VCaP (cell line): ENCODE results near the gene MFSD6L.

Experiments
- H3K27ac ChIP-seq: fragments of 450-650 bp; 2 replicates; pipeline ENCODE4 v1.5.1; 2017
- TF ChIP-seq, protein P1 (sequence below): fragments of 450-650 bp; conservative IDR thresholded peaks from 2 replicates; pipeline ENCODE4 v1.5.1; 2017; ENCODE audit warnings: mild to moderate bottlenecking, moderate library complexity

Gene MFSD6L

DNA sequence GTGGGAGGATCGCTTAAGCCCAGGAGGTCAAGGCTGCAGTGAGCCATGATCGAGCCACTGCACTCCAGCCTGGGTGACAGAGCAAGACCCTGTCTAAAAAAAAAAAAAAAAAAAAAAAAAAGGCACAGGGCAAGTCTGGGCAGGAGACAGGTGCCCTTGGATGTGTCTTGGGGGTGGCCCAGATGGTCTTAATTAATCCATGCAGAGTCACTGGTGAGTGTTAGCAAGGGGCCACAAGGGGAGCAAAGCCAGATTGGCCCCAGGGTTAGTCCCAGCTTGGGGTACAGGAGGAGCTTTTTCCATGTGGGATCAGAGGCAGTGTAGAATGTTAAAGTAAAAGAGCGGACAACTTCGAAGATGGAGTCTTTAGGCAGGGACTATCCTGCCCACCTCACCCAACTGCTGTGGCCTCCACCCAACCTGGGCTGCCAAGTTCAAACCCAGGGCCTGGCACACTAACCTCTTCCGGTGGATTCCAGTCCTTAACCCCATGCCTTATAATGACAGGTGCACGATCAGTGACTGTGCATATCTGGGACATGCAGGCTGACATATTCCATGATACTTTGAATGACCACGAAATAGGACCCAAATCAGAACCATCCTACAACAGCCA, 32.2 kb upstream of the MFSD6L start:
- TF ChIP-seq, protein P1, sequence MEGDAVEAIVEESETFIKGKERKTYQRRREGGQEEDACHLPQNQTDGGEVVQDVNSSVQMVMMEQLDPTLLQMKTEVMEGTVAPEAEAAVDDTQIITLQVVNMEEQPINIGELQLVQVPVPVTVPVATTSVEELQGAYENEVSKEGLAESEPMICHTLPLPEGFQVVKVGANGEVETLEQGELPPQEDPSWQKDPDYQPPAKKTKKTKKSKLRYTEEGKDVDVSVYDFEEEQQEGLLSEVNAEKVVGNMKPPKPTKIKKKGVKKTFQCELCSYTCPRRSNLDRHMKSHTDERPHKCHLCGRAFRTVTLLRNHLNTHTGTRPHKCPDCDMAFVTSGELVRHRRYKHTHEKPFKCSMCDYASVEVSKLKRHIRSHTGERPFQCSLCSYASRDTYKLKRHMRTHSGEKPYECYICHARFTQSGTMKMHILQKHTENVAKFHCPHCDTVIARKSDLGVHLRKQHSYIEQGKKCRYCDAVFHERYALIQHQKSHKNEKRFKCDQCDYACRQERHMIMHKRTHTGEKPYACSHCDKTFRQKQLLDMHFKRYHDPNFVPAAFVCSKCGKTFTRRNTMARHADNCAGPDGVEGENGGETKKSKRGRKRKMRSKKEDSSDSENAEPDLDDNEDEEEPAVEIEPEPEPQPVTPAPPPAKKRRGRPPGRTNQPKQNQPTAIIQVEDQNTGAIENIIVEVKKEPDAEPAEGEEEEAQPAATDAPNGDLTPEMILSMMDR, result no peak
- H3K27ac ChIP-seq, result no peak overlapping the region

DNA sequence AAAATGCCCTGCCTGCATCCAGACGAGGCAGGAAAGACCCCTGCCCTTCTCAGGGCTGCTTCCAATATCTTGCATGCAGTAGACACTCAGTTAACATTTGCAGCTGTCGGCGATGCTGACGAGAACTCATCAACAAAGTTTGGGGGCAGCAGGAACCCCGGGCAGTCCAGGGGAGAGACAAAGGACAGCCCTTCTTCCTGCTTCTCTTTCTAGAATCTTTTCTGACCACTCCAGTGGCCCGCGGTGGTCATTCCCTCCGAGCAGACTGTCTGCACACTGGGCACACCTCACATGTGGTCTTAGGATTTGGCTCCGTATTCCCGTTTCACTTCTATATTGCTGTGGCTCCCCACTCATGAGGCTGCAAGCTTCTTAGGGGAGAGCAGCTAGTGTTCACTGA, 31.0 kb upstream of the MFSD6L start:
- TF ChIP-seq, protein P1, result no peak
- no peak overlapping the region for H3K27ac ChIP-seq

DNA sequence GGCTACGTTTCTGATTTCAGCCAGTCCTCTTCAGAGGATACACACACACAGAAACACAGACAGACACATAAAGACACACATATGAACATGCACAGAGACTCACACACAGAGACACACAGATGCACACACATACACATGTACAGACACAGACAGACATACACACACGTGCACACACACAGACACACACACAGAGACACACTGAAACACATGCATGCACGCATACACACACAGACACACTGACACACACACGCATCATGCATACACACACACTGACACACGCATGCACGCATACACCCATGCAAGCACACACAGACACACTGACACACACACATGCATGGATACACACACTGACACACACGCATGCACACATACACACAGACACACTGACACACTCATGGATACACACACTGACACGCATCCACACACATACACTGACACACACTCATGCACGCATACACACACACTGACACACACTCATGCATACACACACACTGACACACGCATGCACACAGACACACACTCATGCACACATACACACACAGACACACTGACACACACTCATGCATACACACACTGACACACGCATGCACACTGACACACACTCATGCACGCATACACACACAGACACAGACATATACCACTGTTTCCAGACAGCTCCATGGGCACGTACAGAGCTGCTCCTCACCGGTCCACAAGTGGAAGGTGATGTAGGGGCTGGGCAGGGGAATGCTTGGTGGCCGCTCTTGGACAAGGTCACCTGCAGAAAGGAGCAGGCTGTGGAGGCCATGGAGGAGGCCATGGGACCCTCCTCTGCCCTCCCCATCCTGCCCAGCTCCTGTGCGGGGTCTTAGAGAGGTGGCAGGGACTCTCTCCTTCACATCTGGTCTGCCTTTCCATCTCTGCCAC, 30.1 kb upstream of the MFSD6L start:
- H3K27ac ChIP-seq, result no peak overlapping the region
- TF ChIP-seq, protein P1, result no peak

DNA sequence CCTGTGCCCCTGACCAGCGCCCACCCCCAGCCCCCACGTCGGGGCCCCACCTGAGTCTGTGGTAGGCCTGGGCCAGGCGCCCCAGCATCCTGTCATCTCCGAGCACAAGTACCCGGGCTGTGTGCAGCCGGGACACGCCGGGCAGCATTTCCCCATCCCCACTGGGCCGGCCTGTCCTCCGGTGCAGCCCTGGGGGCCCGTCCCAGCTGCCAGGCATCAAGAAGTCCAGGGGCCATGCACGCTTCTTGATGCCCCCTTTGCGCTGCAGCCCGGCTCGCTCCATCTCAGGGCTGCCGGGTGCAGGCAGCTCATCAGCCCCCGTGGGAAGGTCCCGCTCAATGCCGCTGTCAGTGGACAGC, 29.3 kb upstream of the MFSD6L start:
- H3K27ac ChIP-seq, result no peak overlapping the region
- TF ChIP-seq, protein P1, result no peak

DNA sequence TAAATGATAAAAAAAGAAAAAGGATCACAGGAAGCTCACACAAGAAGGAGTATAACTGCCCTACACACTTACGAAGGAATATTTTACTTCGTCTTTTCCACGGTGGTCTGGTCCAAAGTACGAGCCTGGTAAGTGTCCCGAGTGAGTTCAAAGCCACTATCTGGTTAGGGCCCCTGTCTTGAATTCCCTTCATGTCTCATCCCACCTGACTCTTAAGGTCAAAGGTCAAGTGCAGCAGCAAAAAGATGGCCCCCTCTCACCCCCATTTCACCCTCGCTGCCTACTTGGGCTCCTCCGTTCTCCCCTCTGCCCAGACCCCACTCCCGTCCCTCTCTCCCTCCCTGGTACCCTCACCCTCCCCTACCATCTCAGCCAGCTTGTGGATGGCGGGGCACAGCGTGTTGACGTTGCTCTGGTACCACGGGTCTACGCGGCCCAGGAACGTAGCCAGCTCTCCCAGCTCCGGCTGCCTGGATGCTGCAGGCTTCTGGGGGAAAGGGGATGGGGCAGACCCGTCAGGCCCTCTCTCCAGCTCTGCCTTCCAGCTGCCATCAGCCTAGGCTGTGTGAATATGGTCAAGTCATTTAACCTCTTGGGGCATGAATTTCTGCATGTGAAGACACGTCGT, 27.8 kb upstream of the MFSD6L start:
- TF ChIP-seq, protein P1, result no peak

DNA sequence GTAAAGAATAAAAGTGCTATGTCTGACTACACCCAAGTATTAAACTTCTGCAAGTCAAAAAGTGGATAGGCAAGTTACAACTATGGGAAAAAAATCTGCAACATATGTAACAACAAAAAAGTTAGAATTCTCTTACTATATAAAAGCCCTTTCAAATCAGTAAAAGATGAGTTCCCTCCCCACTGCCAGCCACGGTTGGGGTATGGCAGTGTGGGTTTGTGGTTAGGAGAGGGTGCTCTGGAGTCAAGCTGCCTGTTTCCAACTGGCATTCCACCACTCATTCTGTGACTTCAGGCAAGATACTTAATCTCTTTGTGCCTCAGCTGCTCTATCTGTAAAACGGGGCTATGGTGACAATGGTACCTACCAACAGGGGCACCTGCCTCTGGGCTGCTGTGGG, 26.6 kb upstream of the MFSD6L start:
- TF ChIP-seq, protein P1, result no peak
- no peak overlapping the region for H3K27ac ChIP-seq

More for the DNA sequence above, 27.8 kb upstream of the MFSD6L start:
- H3K27ac ChIP-seq, result no peak overlapping the region

DNA sequence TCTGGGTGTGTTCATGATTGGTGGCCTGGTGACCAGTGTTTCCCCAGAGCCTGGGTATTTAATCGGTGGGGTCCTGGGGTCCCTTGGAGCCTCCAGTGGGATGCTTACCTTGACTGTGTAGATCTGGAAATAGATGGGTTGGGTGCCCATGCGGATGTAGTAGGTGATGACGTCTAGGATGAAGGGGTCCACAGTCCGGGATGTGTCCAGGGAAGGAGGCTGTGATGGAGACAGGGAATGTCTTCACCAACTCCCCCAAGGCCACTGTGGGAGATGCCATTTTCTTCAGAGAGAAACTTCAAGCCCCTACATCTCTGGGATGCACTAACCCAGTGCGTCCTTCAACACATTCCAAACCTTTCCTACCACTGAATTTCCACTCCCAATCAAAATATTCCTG, 24.1 kb upstream of the MFSD6L start:
- TF ChIP-seq, protein P1, result no peak

More for the DNA sequence above, 24.1 kb upstream of the MFSD6L start:
- no peak overlapping the region for H3K27ac ChIP-seq
